Measurements from ENCODE around the gene PPP1R15A. TPM values are rescaled to one million over a fixed set of nuclear protein-coding genes. Genes with fewer than 3 reads are reported as not detected.
"Not testable (repeated sequence)": the region's sequence is repeated elsewhere in the genome, so short reads cannot be mapped to it uniquely, and the experiment has no call there.

Gene PPP1R15A
- total RNA-seq, 4 donors from 2014 or later: 19.3 to 41.6 (median 33.3) TPM

GRCh38 chr19:48868114-48868886 lies 3.9 kb upstream of the PPP1R15A start, which contains the start of gene PLEKHA4:
TSS of gene PLEKHA4 (minus strand) at chr19:48868617. CDS start at chr19:48867620, 997 bp downstream.
- 13 to 15% methylated on average over 9 to 11 of the region's 11 CpGs for WGBS, 2 donors
- intact Hi-C loops (cut with DNase I): loop anchor here (10.0 kb wide), 1 partner anchor 107 kb away; no protein-coding TSS in a partner anchor

GRCh38 chr19:48870048-48870447 lies 2.2 kb upstream of the PPP1R15A start:
- TF ChIP-seq, protein P1, sequence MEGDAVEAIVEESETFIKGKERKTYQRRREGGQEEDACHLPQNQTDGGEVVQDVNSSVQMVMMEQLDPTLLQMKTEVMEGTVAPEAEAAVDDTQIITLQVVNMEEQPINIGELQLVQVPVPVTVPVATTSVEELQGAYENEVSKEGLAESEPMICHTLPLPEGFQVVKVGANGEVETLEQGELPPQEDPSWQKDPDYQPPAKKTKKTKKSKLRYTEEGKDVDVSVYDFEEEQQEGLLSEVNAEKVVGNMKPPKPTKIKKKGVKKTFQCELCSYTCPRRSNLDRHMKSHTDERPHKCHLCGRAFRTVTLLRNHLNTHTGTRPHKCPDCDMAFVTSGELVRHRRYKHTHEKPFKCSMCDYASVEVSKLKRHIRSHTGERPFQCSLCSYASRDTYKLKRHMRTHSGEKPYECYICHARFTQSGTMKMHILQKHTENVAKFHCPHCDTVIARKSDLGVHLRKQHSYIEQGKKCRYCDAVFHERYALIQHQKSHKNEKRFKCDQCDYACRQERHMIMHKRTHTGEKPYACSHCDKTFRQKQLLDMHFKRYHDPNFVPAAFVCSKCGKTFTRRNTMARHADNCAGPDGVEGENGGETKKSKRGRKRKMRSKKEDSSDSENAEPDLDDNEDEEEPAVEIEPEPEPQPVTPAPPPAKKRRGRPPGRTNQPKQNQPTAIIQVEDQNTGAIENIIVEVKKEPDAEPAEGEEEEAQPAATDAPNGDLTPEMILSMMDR (IDR thresholded peaks at IDR 0.05): no peak
- TF ChIP-seq POLR2A (IDR thresholded peaks at IDR 0.05): no peak
- Histone ChIP-seq H3K27me3 (no peaks in the 10 kb centered on the region), H3K27ac (no peak overlapping the region), H3K36me3 (peaks cover 9 to 20% (median 9%) of the 10 kb centered on the region in 3 donors), H3K4me1 (peaks cover 31 to 61% (median 35%) of the 10 kb centered on the region in 3 donors), H3K9me3 (no peaks in the 10 kb centered on the region), H3K4me3 (no peak overlapping the region)
- intact Hi-C loops (cut with DNase I): no loop called here
- WGBS, 2 donors: 89 to 92% methylated on average over 7 to 9 of the region's 9 CpGs
- DNase-seq: no peak

More at GRCh38 chr19:48868114-48868886, 3.9 kb upstream of the PPP1R15A start, which contains the start of gene PLEKHA4:
- no peaks in the 10 kb centered on the region for H3K27me3 ChIP-seq
- no peak for DNase-seq
- no peak for TF ChIP-seq POLR2A (IDR thresholded peaks at IDR 0.05)
- TF ChIP-seq, protein P1 (IDR thresholded peaks at IDR 0.05): no peak
- peaks cover 0 to 13% (median 0%) of the 10 kb centered on the region in 3 donors for H3K36me3 ChIP-seq
- peak within 1 kb of the TSS; percentile 16 to 64 (median 40) for H3K4me3 ChIP-seq
- H3K9me3 ChIP-seq: no peaks in the 10 kb centered on the region
- peak within 1 kb of the TSS; percentile 71 to 91 (median 82) for H3K27ac ChIP-seq
- peaks cover 20 to 44% (median 23%) of the 10 kb centered on the region in 3 donors for H3K4me1 ChIP-seq

GRCh38 chr19:48871471-48872181 lies 595 bp upstream of the PPP1R15A start:
- H3K9me3 ChIP-seq; H3K27me3 ChIP-seq; intact Hi-C loops (cut with DNase I); DNase-seq: not testable (repeated sequence)
- 44 to 70% methylated on average over 21 to 30 of the region's 31 CpGs for WGBS, 2 donors
- H3K27ac ChIP-seq: peak overlapping the region; percentile 99 to 100 (median 100)
- peak overlapping the region; percentile 84 to 100 (median 98) for H3K4me3 ChIP-seq
- H3K36me3 ChIP-seq: peaks cover 14 to 36% (median 14%) of the 10 kb centered on the region in 3 donors
- peaks cover 41 to 70% (median 49%) of the 10 kb centered on the region in 3 donors for H3K4me1 ChIP-seq

- 0 to 1% methylated on average over 10 to 11 of the region's 14 CpGs for WGBS, 2 donors
- Histone ChIP-seq H3K9me3 (no peaks in the 10 kb centered on the region), H3K27ac (peak overlapping the region; percentile 99 to 100 (median 100)), H3K27me3 (no peaks in the 10 kb centered on the region), H3K4me1 (peaks cover 31 to 70% (median 42%) of the 10 kb centered on the region in 3 donors), H3K36me3 (peaks cover 15 to 49% (median 17%) of the 10 kb centered on the region in 3 donors), H3K4me3 (peak overlapping the region; percentile 84 to 100 (median 98))
- intact Hi-C loops (cut with DNase I): no loop called here
- peak; percentile 52 for DNase-seq
- no peak for TF ChIP-seq POLR2A (IDR thresholded peaks at IDR 0.05)
- TF ChIP-seq, protein P1 (IDR thresholded peaks at IDR 0.05): peak in 1 of 6 experiments; percentile 16
Measured at GRCh38 chr19:48872884-48873475, 759 bp downstream of the PPP1R15A start.
